ENCODE results near the gene HEPACAM.

- no peak for TF ChIP-seq POLR2AphosphoS5 (IDR thresholded peaks at IDR 0.05; ENCODE audit: low read depth, low read length)
- TF ChIP-seq POLR2A (IDR thresholded peaks at IDR 0.05; ENCODE audit: low read depth, low read length), result no peak
- TF ChIP-seq TAF1 (IDR thresholded peaks at IDR 0.05; ENCODE audit: borderline replicate concordance, low read depth, low read length), result no peak
Observed at GRCh38 chr11:124938970-124939369, 3.1 kb upstream of the HEPACAM start.

Measured in GM12892 (cell line).